ENCODE data around the gene FURIN.
"Not testable (repeated sequence)": the region's sequence is repeated elsewhere in the genome, so short reads cannot be mapped to it uniquely, and the experiment has no call there.

Gene FURIN

DNA sequence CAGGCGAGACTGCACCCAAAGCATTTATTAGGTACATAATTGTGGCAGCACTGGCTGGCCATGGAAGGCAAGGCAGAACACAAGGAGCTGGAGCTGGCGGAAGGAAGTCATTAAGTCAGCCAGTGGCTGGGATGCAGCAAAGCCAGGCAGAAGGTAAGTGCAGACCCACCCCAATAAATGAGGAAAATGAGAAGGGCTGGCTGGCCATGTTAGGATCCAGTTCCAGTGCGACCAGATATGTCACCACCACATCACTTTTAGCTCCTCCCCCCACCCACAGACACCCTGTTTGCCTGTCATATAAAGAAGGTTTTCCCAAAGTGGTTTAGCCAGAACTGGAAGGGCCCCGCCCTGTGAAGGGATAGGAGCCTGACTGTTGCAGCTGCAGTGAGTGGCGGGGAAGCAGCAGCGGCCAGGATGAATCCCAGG is at the start of gene FURIN:
TSS of gene FURIN (plus strand) at position 328 of the 429 bp plus-strand sequence. CDS start 7,153 bp downstream, outside the sequence.
- in situ Hi-C loops (cut with MboI; ENCODE audit: low pct_unique_long_range_greater_than_20kb, low sequenced_read_pairs, unreplicated experiment) = no loop called here
- TF ChIP-seq, protein P1, sequence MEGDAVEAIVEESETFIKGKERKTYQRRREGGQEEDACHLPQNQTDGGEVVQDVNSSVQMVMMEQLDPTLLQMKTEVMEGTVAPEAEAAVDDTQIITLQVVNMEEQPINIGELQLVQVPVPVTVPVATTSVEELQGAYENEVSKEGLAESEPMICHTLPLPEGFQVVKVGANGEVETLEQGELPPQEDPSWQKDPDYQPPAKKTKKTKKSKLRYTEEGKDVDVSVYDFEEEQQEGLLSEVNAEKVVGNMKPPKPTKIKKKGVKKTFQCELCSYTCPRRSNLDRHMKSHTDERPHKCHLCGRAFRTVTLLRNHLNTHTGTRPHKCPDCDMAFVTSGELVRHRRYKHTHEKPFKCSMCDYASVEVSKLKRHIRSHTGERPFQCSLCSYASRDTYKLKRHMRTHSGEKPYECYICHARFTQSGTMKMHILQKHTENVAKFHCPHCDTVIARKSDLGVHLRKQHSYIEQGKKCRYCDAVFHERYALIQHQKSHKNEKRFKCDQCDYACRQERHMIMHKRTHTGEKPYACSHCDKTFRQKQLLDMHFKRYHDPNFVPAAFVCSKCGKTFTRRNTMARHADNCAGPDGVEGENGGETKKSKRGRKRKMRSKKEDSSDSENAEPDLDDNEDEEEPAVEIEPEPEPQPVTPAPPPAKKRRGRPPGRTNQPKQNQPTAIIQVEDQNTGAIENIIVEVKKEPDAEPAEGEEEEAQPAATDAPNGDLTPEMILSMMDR (IDR thresholded peaks at IDR 0.05; ENCODE audit: extremely low read depth, insufficient read depth, missing control alignments) = no peak
- DNase-seq (ENCODE audit: low spot score) = no peak

DNA sequence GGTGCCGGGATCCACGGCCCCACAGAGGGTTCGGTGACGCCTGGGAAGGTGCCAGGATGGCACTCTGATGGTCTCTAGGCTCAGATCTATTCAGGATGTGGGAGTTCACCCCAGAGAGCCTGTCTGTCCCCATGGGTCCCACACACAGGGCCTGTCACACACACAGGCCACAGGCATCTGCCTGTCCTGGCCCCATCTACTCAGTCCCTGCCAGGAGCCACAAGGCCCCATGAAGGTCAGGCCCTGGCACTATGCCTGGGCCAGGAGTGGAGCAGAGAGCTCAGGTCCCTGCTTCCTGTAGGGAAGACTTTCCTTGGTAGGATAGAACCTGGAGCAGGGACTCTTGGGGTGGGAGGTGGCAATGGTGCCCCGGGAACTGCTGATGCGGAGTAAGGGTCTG is 49.0 kb upstream of the FURIN start:
- TF ChIP-seq, protein P1 (IDR thresholded peaks at IDR 0.05; ENCODE audit: extremely low read depth, insufficient read depth, missing control alignments) = no peak
- DNase-seq (ENCODE audit: low spot score) = no peak
- in situ Hi-C loops (cut with MboI; ENCODE audit: low pct_unique_long_range_greater_than_20kb, low sequenced_read_pairs, unreplicated experiment) = no loop called here

DNA sequence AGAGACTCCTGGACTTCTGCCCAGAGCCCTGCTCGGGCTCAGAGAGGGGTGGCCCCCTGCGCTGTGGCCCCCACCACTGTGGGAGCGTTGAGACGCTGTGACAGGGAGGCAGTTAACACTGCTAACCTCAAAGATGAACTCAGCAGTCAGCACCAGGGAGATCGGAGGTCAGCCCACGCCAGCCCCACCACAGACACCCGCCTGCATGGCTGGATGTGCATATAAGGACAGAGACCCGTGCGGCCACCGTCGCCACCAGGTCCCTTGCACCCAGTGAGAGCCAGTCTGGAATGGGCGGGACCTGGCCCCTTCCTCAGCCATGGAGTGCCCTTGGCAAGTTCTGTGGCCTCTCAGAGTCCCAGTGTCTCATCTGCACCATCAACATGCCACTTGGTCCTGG is 48.5 kb upstream of the FURIN start:
- in situ Hi-C loops (cut with MboI; ENCODE audit: low pct_unique_long_range_greater_than_20kb, low sequenced_read_pairs, unreplicated experiment) = no loop called here
- TF ChIP-seq, protein P1 (IDR thresholded peaks at IDR 0.05; ENCODE audit: extremely low read depth, insufficient read depth, missing control alignments) = no peak
- no peak for DNase-seq (ENCODE audit: low spot score)

DNA sequence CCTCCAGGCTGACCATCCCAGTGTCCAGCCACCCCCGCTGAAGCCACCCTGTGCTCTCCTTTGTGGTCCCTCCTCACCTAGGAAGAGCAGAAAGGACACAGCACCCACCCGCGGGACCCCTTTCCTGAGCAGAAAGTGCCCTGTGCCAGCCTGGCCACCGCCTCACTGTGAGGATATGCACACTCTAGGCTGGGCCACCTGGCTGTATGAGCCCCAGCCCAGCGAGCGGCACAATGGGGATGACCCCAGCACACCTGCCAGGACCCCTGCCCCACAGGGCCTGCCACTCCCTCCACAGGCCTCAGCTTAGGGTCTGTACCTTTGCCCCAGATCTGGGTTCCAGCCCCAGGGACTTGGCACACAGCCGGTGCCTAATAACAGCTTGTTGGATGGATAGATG is 47.9 kb upstream of the FURIN start:
- in situ Hi-C loops (cut with MboI; ENCODE audit: low pct_unique_long_range_greater_than_20kb, low sequenced_read_pairs, unreplicated experiment) = no loop called here
- no peak for DNase-seq (ENCODE audit: low spot score)
- TF ChIP-seq, protein P1 (IDR thresholded peaks at IDR 0.05; ENCODE audit: extremely low read depth, insufficient read depth, missing control alignments) = no peak

DNA sequence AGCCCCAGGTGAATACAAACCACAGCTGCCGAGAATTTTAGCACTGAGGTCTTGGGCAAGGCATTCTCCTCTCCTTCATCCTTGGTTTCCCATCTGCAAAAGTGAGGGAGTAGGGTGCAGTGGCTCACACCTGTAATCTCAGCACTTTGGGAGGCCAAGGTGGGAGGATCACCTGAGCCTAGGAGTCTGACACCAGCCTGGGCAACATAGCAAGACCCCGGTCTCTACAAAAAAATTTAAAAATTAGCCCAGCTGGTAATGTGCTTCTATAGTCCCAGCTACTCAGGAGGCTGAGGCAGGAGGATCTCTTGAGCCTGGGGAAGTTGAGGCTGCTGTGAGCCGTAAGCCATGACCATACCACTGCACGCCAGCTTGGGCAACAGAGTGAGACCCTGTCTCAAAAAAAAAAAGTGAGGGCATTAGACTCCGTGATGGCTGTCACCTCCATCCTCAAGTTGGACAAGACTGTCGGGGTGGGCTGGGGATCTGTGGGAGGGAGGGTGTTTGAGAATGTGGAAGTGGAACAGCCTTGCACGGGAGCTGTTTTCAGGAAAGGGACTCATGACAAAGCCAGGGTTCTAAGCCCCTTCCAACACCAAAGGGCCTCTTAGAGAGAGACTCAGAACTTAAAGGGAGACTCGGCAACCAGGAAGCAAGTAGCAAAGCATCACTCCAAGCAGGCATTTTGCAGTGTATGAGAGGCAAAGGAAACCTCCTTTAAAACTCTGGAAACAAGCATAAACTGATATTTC is 46.0 kb upstream of the FURIN start:
- in situ Hi-C loops (cut with MboI; ENCODE audit: low pct_unique_long_range_greater_than_20kb, low sequenced_read_pairs, unreplicated experiment) = no loop called here

DNA sequence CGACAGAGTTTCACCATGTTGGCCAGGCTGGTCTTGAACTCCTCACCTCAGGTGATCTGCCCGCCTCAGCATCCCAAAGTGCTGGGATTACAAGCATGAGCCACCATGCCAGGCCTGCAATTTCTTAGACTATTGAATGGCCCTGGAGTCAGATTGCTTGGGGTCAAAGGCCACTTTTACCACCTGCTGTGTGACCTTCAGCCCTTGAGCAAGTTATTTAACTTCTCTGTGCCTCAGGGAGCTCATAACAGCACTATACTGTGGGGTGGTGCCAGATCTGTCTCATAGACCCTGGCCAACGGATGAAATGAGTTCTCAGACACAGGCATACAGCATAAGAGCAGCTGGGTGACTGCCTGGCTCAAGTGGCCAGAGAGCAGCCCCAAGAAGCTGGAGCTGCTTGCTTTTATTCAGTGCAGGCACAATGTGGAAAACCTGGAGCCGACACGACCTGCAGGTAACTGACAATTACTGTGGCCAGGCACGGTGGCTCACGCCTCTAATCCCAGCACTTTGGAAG is 44.9 kb upstream of the FURIN start:
- in situ Hi-C loops (cut with MboI; ENCODE audit: low pct_unique_long_range_greater_than_20kb, low sequenced_read_pairs, unreplicated experiment) = no loop called here
- DNase-seq (ENCODE audit: low spot score) = no peak
- TF ChIP-seq, protein P1 (IDR thresholded peaks at IDR 0.05; ENCODE audit: extremely low read depth, insufficient read depth, missing control alignments) = no peak

More for the DNA sequence above, 46.0 kb upstream of the FURIN start:
- TF ChIP-seq, protein P1 (IDR thresholded peaks at IDR 0.05; ENCODE audit: extremely low read depth, insufficient read depth, missing control alignments) = no peak
- no peak for DNase-seq (ENCODE audit: low spot score)

DNA sequence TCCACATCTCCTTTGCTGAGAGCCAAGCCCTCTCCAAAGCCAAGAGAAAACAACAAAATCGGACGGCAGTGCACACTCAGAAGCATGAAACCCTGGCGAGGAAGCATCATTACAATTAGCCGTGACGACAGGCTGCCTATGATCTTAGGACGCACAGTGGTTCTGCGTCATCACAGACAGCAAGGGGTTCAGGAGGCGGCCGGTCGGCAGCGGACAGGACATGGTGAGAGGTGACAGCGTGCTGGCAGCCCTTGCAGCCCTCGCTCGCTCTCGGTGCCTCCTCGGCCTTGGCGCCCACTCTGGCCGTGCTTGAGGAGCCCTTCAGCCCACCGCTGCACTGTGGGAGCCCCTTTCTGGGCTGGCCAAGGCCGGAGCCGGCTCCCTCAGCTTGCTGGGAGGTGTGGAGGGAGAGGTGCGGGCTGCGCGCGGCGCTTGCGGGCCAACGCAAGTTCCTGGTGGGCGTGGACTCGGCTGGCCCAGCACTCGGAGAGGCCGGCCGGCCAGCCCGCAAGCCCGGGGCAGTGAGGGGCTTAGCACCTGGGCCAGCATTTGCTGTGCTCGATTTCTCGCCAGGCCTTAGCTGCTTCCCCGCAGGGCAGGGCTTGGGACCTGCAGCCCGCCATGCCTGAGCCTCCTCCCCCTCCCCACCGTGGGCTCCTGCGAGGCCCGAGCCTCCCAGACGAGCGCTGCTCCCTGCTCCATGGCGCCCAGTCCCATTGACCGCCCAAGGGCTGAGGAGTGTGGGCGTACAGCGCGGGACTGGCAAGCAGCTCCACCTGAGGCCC is 43.1 kb upstream of the FURIN start:
- in situ Hi-C loops (cut with MboI; ENCODE audit: low pct_unique_long_range_greater_than_20kb, low sequenced_read_pairs, unreplicated experiment); DNase-seq (ENCODE audit: low spot score): not testable (repeated sequence)

DNA sequence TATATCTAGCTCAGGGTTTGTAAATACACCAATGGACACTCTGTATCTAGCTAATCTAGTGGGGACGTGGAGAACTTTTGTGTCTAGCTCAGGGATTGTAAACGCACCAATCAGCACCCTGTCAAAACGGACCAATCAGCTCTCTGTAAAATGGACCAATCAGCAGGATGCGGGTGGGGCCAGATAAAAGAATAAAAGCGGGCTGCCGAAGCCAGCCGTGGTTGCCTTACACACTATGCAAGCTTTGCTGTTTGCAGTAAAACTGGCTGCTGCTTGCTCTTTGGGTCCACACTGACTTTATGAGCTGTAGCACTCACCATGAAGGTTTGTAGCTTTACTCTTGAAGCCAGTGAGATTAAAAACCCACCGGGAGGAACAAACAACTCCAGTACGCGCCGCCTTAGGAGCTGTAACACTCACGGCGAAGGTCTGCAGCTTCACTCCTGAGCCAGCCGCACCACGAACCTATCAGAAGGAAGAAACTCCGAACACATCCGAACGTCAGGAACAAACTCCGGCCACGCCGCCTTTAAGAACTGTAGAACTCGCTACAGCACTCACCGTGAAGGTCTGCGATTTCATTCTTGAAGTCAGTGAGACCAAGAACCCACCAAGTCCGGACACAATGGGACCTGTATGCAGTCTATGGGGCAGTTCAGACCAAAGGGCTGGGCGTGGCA is 42.0 kb upstream of the FURIN start:
- DNase-seq (ENCODE audit: low spot score) = not testable (repeated sequence)

More for the DNA sequence above, 42.0 kb upstream of the FURIN start:
- in situ Hi-C loops (cut with MboI; ENCODE audit: low pct_unique_long_range_greater_than_20kb, low sequenced_read_pairs, unreplicated experiment) = not testable (repeated sequence)
